ENCODE results near the gene PMP22. TPM values are rescaled to one million over a fixed set of nuclear protein-coding genes. Genes with fewer than 3 reads are reported as not detected.

The PMP22 gene
- polyA plus RNA-seq, 1 donor from 2014 or later = not detected

- Histone ChIP-seq H3K9me3 (ENCODE audit: low read length) (no peaks in the 10 kb centered on the region), H4K20me1 (ENCODE audit: insufficient read depth) (no peaks in the 10 kb centered on the region), H3K4me3 (ENCODE audit: low read length) (no peak overlapping the region), H3K9me2 (ENCODE audit: insufficient read depth, low read length) (no peaks in the 10 kb centered on the region), H3K27ac (ENCODE audit: low read length) (no peak overlapping the region), H3K9ac (ENCODE audit: low read length) (no peak overlapping the region), H3F3A (ENCODE audit: insufficient read depth, low read length, poor library complexity, severe bottlenecking) (no peaks in the 10 kb centered on the region), H3K4me2 (ENCODE audit: low read length) (no peak overlapping the region), H3K27me3 (ENCODE audit: insufficient read depth, low read depth, low read length) (no peaks in the 10 kb centered on the region), H2AFZ (ENCODE audit: low read depth, low read length) (no peak overlapping the region), H3K79me2 (replicated peaks; ENCODE audit: insufficient read depth, low read length) (no peaks in the 10 kb centered on the region), H3K36me3 (ENCODE audit: insufficient read depth, low read length) (no peaks in the 10 kb centered on the region)
- no peak for TF ChIP-seq REST (IDR thresholded peaks at IDR 0.05; ENCODE audit: borderline replicate concordance)
- no peak for TF ChIP-seq MXI1 (conservative IDR thresholded peaks at IDR 0.05; ENCODE audit: poor library complexity, severe bottlenecking)
- TF ChIP-seq RAD21 (conservative IDR thresholded peaks at IDR 0.05) = no peak
- TF ChIP-seq EZH2 (IDR thresholded peaks at IDR 0.05; ENCODE audit: borderline replicate concordance, insufficient read depth, low read length, poor library complexity, severe bottlenecking) = no peak
- TF ChIP-seq CTCF (IDR thresholded peaks at IDR 0.05; ENCODE audit: poor library complexity, severe bottlenecking) = no peak
- no peak for TF ChIP-seq POLR2AphosphoS5 (IDR thresholded peaks at IDR 0.05)
- no peak for TF ChIP-seq TAF1 (IDR thresholded peaks at IDR 0.05; ENCODE audit: low read depth)
- TF ChIP-seq SMC3 (conservative IDR thresholded peaks at IDR 0.05; ENCODE audit: poor library complexity) = no peak
- no peak for TF ChIP-seq EP300 (conservative IDR thresholded peaks at IDR 0.05; ENCODE audit: poor library complexity, severe bottlenecking)
Observed at GRCh38 chr17:15180121-15180561, 85.0 kb downstream of the PMP22 start.

Small RNA genes lying within 50 kb of the gene (small RNA-seq; reads per million reads assigned to genes)
- gene MIR4731 = 0 reads per million in 3 experiments
- 0 reads per million in 3 experiments for gene RNU6-799P

Other genes starting within 250 kb of the PMP22 start
- 1.7 and 3.1 TPM in 2 replicates for gene TEKT3, start 76.3 kb upstream of the PMP22 start, polyA plus RNA-seq
- gene CDRT4, start 202.3 kb upstream of the PMP22 start, polyA plus RNA-seq = 22.5 and 26.9 TPM in 2 replicates